Prostate gland (tissue), 2 donors: ENCODE measurements around the gene CLASP1. TPM values are rescaled to one million over a fixed set of nuclear protein-coding genes. Genes with fewer than 3 reads are reported as not detected.
"Not testable (repeated sequence)": the region's sequence is repeated elsewhere in the genome, so short reads cannot be mapped to it uniquely, and the experiment has no call there.

Experiments used
- DNase-seq: peaks from one replicate; pipeline ENCODE4 v3.0.0-alpha.2; 2019; ENCODE audit warnings: low spot score
- H3K27ac ChIP-seq, 2 donors: fragments of 200-600 bp; sonication (generic); 2 replicates each; pipeline ENCODE4 v1.5.1; 2017 to 2019
- H3K27me3 ChIP-seq: fragments of 200-600 bp; sonication (generic); replicated peaks from 2 replicates; pipeline ENCODE4 v1.5.1; 2019; ENCODE audit not compliant: insufficient read depth
- H3K36me3 ChIP-seq, 2 donors: fragments of 200-600 bp; sonication (generic); 1 replicate in 1 of 2; 2 replicates in 1 of 2; pipeline versions ENCODE4 v1.5.1 to v1.8.1; 2017 to 2019
- H3K4me1 ChIP-seq: fragments of 200-600 bp; sonication (generic); replicated peaks from 2 replicates; pipeline ENCODE4 v1.5.1; 2019
- H3K4me3 ChIP-seq, 2 donors: fragments of 200-600 bp; sonication (generic); 2 replicates each; pipeline ENCODE4 v1.5.1; 2017 to 2019
- H3K9me3 ChIP-seq: fragments of 200-600 bp; sonication (generic); 2 replicates; pipeline ENCODE4 v1.5.1; 2017
- CTCF ChIP-seq, 4 experiments: fragments of 200-600 bp in 2 of 4; fragments of 450-650 bp in 2 of 4; sonication (generic) in 2 of 4; IDR thresholded peaks; 1 replicate in 3 of 4; 2 replicates in 1 of 4; pipeline ENCODE4 v1.5.1; 2016 to 2019; ENCODE audit warnings: antibody characterized with exemption in 4 of 4, mild to moderate bottlenecking in 2 of 4, moderate library complexity in 2 of 4
- POLR2A ChIP-seq: fragments of 450-650 bp; IDR thresholded peaks from one replicate; pipeline ENCODE4 v1.6.1; 2016; ENCODE audit warnings: antibody characterized with exemption, mild to moderate bottlenecking
- POLR2AphosphoS5 ChIP-seq: sonication (generic); formaldehyde crosslinking; IDR thresholded peaks from one replicate; pipeline ENCODE4 v1.6.1; 2017; ENCODE audit warnings: antibody characterized with exemption
- WGBS: methylation state at CpG from one replicate; pipeline ENCODE4 v1.1.5; 2018; 5-methylcytosine and 5-hydroxymethylcytosine counted together
- intact Hi-C: fragments of 100-400 bp; cut with DNase I; formaldehyde crosslinking; loops from one replicate; pipeline ENCODE4 v1.14.2; 2022
- total RNA-seq, 2 donors: library from RNA; depleted of rRNA; stranded (reverse); fragments of >200 nt; gene quantifications; one replicate each; pipeline ENCODE4 v1.1.0, GENCODE V29; 2016

Gene CLASP1
- total RNA-seq, 2 donors from 2014 or later, result 44.4 to 90.2 TPM

DNA sequence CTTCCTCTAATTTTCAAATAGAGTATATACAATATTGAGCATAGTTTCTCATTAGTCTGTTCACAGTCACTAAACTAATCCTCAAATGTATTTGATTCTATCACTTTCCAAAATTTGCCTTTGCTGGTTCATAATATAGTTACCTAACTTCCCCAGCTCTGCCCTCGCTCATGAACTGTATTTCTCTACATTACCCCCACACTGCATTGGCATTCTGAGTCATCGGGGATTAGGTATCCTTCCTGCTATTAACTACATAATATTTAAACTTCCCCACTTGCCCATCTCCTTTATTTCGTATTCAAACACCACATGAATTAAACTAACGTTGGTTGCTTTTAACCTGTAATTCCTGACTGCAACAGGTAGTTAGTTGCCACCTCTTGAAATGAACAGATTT lies 14.8 kb upstream of the CLASP1 start:
- H3K27ac ChIP-seq, result no peak overlapping the region
- no peaks in the 10 kb centered on the region for H3K27me3 ChIP-seq
- TF ChIP-seq POLR2A, result no peak
- 72% methylated on average over 4 of the region's 4 CpGs for WGBS
- H3K4me3 ChIP-seq, result no peak overlapping the region
- no peak for DNase-seq
- H3K9me3 ChIP-seq, result no peaks in the 10 kb centered on the region
- intact Hi-C loops, result no loop called here
- H3K36me3 ChIP-seq, result no peaks in the 10 kb centered on the region
- no peaks in the 10 kb centered on the region for H3K4me1 ChIP-seq

DNA sequence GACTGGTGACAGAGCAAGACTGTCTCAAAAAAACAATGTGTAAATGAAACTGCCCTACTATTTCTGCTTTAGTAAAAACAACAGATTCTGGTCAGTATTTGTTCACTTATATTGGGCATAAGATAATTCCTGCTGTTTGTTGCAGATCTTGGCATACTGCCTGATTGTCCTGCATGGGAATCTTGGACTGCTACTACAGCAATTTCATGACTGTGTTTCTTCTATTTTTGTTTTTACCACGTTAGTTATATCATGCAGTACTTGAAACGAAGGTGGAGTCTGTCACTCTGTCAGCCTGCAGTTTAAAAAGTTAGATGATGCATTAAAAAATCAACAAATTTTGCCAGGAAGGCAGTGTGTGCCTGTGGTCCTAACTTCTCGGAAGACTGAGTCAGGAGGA lies 14.2 kb upstream of the CLASP1 start:
- intact Hi-C loops, result no loop called here
- 74% methylated on average over 3 of the region's 3 CpGs for WGBS

GRCh38 chr2:121662656-121663055 lies 13.4 kb upstream of the CLASP1 start:
- Histone ChIP-seq H3K9me3 (no peaks in the 10 kb centered on the region), H3K4me3 (no peak overlapping the region), H3K4me1 (no peaks in the 10 kb centered on the region), H3K36me3 (no peaks in the 10 kb centered on the region), H3K27me3 (no peaks in the 10 kb centered on the region), H3K27ac (no peak overlapping the region)
- intact Hi-C loops, result no loop called here
- 81% methylated on average over 2 of the region's 2 CpGs for WGBS
- no peak for TF ChIP-seq CTCF (IDR thresholded peaks at IDR 0.05)
- no peak for TF ChIP-seq POLR2AphosphoS5
- no peak for TF ChIP-seq POLR2A
- DNase-seq, result no peak

More for the DNA sequence above, 14.2 kb upstream of the CLASP1 start:
- H3K27me3 ChIP-seq, result no peaks in the 10 kb centered on the region
- H3K4me3 ChIP-seq, result no peak overlapping the region
- H3K9me3 ChIP-seq, result no peaks in the 10 kb centered on the region
- no peak for DNase-seq
- H3K36me3 ChIP-seq, result no peaks in the 10 kb centered on the region
- H3K4me1 ChIP-seq, result no peaks in the 10 kb centered on the region
- TF ChIP-seq POLR2AphosphoS5, result no peak
- no peak overlapping the region for H3K27ac ChIP-seq

DNA sequence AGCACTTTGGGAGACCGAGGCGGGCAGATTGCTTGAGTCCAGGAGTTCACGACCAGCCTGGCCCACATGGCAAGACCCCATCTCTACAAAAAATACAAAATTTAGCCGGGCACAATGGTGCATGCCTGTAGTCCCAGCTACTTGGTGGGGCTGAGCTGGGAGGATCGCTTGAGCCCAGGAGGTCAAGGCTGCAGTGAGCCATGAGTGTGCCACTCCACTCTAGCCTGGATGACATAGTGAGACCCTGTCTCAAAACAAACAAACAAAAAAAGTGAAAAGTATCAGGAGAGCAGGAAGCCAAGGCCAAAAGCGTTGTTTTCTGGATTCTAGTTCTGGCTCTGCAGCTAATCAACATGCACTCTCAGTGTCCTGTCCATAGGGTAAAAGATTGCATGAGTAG lies 10.7 kb upstream of the CLASP1 start:
- DNase-seq, result no peak
- H3K27me3 ChIP-seq, result no peaks in the 10 kb centered on the region
- no peaks in the 10 kb centered on the region for H3K9me3 ChIP-seq
- TF ChIP-seq POLR2AphosphoS5 (no peak), CTCF (IDR thresholded peaks at IDR 0.05) (no peak), POLR2A (no peak)
- H3K4me1 ChIP-seq, result no peaks in the 10 kb centered on the region
- intact Hi-C loops, result no loop called here
- WGBS, result 91% methylated on average over 6 of the region's 6 CpGs
- H3K27ac ChIP-seq, result no peak overlapping the region
- H3K4me3 ChIP-seq, result no peak overlapping the region
- no peaks in the 10 kb centered on the region for H3K36me3 ChIP-seq

DNA sequence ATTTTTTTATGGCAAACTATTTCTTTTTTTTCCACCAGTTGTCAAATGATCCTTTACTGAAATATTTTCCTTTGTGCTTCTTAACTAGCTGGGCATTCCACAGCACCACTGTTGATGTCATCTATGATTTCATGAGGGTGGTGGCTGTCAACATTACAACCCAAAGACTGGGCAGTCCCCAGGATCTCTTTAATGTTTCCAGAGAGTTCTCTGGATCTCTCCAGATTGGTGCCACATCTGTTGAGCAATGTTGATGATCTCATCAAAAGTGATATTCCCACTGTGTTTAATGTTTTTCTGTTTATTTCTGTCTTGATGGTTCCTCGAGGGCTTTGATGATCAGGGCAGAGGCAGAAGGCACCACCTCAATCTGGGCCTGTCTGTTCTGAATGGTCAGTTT lies 9.1 kb upstream of the CLASP1 start:
- H3K4me1 ChIP-seq, H3K9me3 ChIP-seq, H3K36me3 ChIP-seq, intact Hi-C loops, H3K27me3 ChIP-seq, DNase-seq, H3K27ac ChIP-seq, H3K4me3 ChIP-seq: not testable (repeated sequence)
- WGBS, result 85% methylated on average over 1 of the region's 1 CpG

GRCh38 chr2:121653035-121653434 lies 3.8 kb upstream of the CLASP1 start:
- Histone ChIP-seq H3K27me3 (no peaks in the 10 kb centered on the region), H3K36me3 (no peaks in the 10 kb centered on the region), H3K9me3 (no peaks in the 10 kb centered on the region), H3K4me3 (no peak overlapping the region), H3K27ac (no peak overlapping the region), H3K4me1 (no peaks in the 10 kb centered on the region)
- intact Hi-C loops, result no loop called here
- 93% methylated on average over 1 of the region's 1 CpG for WGBS
- TF ChIP-seq POLR2A (no peak), POLR2AphosphoS5 (no peak), CTCF (IDR thresholded peaks at IDR 0.05) (no peak)
- no peak for DNase-seq
